Glutamatergic neuron (in vitro differentiated cells): Measurements from ENCODE around the gene ERBIN. TPM values are rescaled to one million over a fixed set of nuclear protein-coding genes. Genes with fewer than 3 reads are reported as not detected.

Experiments used
- DNase-seq: peaks from one replicate; pipeline ENCODE4 v3.0.0; 2022
- H3K27ac Mint-ChIP-seq: one replicate; pipeline ENCODE4 v1.8.0; 2020; ENCODE audit warnings: mild to moderate bottlenecking, mixed read lengths, inconsistent platforms; ENCODE audit not compliant: unreplicated experiment
- H3K27me3 Mint-ChIP-seq: one replicate; pipeline ENCODE4 v1.8.0; 2020; ENCODE audit warnings: mild to moderate bottlenecking, moderate library complexity, mixed read lengths, inconsistent platforms; ENCODE audit not compliant: unreplicated experiment
- H3K36me3 Mint-ChIP-seq: one replicate; pipeline ENCODE4 v1.8.0; 2020; ENCODE audit warnings: mild to moderate bottlenecking, mixed read lengths, inconsistent platforms; ENCODE audit not compliant: unreplicated experiment
- H3K4me1 Mint-ChIP-seq: one replicate; pipeline ENCODE4 v1.8.0; 2020; ENCODE audit warnings: mild to moderate bottlenecking, low read depth, mixed read lengths, inconsistent platforms; ENCODE audit not compliant: unreplicated experiment
- H3K4me3 Mint-ChIP-seq: one replicate; pipeline ENCODE4 v1.8.0; 2020; ENCODE audit warnings: mild to moderate bottlenecking, mixed read lengths, inconsistent platforms; ENCODE audit not compliant: unreplicated experiment
- H3K9me3 Mint-ChIP-seq: one replicate; pipeline ENCODE4 v1.8.0; 2020; ENCODE audit warnings: mild to moderate bottlenecking, moderate library complexity, mixed read lengths, inconsistent platforms; ENCODE audit not compliant: unreplicated experiment
- total RNA-seq: library from RNA; stranded (reverse); fragmentation: NEBNext Ultra II Directional; extraction: Animal tissue kit (Norgen Biotek cat#: 25700); gene quantifications from one replicate; pipeline ENCODE4 v1.2.1, GENCODE V29; 2021; ENCODE audit not compliant: unreplicated experiment
- TF ChIP-seq, protein P1 (sequence below): fragments of 200-600 bp; sonication (generic); IDR thresholded peaks from one replicate; pipeline ENCODE4 v1.5.0; 2021; ENCODE audit not compliant: partially characterized antibody, unreplicated experiment

The ERBIN gene
- total RNA-seq, 1 donor from 2014 or later: 67.7 TPM

DNA sequence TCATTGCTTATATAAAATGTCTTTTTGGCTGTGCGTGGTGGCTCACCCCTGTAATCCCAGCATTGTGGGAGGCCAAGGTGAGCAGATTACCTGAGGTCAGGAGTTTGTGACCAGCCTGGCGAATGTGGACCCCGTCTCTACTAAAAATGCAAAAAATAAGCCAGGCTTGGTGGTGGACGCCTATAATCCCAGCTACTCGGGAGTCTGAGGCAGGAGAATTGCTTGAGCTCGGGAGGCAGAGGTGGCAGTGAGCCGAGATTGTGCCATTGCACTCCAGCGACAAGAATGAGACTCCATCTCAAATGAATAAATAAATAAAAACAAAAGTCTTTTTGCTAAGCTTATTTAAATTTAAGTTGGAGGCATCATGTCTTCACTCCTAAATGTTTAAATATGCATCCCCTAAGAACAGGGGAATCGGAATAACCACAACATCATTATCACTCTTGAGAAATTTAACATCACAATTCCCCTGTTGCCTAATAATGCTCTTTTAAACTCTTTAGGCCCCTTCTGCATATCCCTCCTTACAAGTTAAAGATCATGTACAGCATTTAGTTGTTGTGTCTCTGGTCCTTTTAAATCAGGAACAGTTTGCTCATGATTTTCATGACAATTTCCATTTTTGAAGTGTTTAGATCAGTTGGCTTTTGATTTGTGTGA is 72.8 kb downstream of the ERBIN start:
- peaks cover 2% of the 10 kb centered on the region for H3K4me1 Mint-ChIP-seq
- H3K4me3 Mint-ChIP-seq: no peak overlapping the region
- peaks cover 3% of the 10 kb centered on the region for H3K9me3 Mint-ChIP-seq
- no peak overlapping the region for H3K27ac Mint-ChIP-seq
- H3K27me3 Mint-ChIP-seq: peaks cover 2% of the 10 kb centered on the region
- no peak for DNase-seq
- no peaks in the 10 kb centered on the region for H3K36me3 Mint-ChIP-seq
- TF ChIP-seq, protein P1, sequence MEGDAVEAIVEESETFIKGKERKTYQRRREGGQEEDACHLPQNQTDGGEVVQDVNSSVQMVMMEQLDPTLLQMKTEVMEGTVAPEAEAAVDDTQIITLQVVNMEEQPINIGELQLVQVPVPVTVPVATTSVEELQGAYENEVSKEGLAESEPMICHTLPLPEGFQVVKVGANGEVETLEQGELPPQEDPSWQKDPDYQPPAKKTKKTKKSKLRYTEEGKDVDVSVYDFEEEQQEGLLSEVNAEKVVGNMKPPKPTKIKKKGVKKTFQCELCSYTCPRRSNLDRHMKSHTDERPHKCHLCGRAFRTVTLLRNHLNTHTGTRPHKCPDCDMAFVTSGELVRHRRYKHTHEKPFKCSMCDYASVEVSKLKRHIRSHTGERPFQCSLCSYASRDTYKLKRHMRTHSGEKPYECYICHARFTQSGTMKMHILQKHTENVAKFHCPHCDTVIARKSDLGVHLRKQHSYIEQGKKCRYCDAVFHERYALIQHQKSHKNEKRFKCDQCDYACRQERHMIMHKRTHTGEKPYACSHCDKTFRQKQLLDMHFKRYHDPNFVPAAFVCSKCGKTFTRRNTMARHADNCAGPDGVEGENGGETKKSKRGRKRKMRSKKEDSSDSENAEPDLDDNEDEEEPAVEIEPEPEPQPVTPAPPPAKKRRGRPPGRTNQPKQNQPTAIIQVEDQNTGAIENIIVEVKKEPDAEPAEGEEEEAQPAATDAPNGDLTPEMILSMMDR: no peak

DNA sequence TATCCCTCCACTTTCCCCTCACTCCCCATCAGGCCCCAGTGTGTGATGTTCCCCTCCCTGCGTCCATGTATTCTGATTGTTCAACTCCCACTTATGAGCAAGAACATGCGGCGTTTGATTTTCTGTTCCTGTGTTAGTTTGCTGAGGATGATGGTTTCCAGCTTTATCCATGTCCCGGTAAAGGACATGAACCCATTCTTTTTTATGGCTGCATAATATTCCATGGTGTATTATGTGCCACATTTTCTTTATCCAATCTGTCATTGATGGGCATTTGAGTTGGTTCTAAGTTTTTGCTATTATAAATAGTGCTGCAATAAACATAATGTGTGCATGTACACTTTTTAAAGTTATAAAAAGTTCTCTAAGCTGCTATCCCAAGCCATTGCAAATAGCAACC is 75.6 kb downstream of the ERBIN start:
- peaks cover 5% of the 10 kb centered on the region for H3K27me3 Mint-ChIP-seq
- H3K4me3 Mint-ChIP-seq: no peak overlapping the region
- TF ChIP-seq, protein P1: no peak
- no peaks in the 10 kb centered on the region for H3K4me1 Mint-ChIP-seq
- H3K9me3 Mint-ChIP-seq: peaks cover 3% of the 10 kb centered on the region
- H3K27ac Mint-ChIP-seq: no peak overlapping the region
- DNase-seq: no peak
- H3K36me3 Mint-ChIP-seq: peaks cover 15% of the 10 kb centered on the region

DNA sequence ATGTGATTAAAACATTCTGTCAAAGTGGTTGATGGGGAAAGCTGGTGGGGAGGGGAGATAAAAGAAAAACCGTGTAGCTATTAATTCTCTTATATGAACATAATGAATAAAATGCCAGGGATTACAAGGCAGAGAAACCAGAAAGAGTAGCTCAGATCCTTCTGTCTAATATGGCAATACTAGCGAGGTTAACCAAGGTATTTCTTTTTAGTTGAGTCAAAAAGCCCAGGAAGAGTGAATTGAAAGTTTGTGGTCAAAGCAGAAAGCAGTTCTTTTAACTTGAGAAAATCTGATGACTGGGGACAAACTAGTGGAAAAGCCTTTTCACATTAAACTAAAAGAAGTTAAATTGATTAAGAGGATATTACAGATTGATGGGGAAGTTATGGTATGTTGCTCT is 76.0 kb downstream of the ERBIN start:
- H3K27me3 Mint-ChIP-seq: peaks cover 5% of the 10 kb centered on the region
- H3K27ac Mint-ChIP-seq: no peak overlapping the region
- no peaks in the 10 kb centered on the region for H3K4me1 Mint-ChIP-seq
- no peak for DNase-seq
- no peak overlapping the region for H3K4me3 Mint-ChIP-seq
- peaks cover 3% of the 10 kb centered on the region for H3K9me3 Mint-ChIP-seq
- H3K36me3 Mint-ChIP-seq: peaks cover 15% of the 10 kb centered on the region
- TF ChIP-seq, protein P1: no peak

DNA sequence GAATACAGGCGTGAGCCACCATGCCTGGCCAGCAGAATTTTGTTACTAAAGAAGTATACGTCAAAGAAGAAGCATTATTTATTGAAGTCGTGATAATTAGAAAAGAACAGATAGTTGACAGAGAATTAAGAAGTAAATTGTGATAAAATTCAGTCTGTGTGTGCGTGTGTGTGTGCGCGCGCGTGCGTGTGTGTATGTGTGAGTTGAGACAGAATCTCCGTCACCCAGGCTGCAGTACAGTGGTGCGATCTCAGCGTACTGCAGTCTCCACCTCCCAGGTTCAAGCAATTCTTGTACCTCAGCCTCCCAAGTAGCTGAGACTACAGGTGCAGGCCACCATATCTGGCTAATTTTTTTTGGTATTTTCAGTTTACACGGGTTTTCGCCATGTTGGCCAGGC is 77.8 kb downstream of the ERBIN start:
- Mint-ChIP-seq H3K27me3 (peaks cover 2% of the 10 kb centered on the region), H3K4me3 (no peak overlapping the region), H3K4me1 (peaks cover 2% of the 10 kb centered on the region), H3K27ac (no peak overlapping the region), H3K9me3 (peaks cover 3% of the 10 kb centered on the region), H3K36me3 (peaks cover 15% of the 10 kb centered on the region)
- TF ChIP-seq, protein P1: no peak
- DNase-seq: no peak

DNA sequence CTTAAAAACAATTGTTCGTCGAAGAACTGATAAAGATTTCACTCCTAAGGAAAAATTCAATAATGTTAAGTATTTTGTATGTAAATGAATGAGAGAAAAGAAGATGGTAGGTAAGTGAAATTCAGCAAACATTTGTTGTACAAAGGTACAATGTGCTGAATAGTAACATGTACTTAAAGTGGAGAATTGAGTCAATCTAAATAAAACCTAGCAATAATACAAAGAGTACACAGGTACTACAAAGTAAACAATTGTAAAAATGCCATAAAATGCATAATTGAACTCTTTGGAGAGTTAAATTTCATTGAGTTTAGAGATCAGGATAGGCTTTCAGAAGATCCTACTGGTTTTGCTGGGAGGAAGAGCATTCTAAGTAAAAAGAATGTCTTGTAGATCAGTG is 82.9 kb downstream of the ERBIN start:
- Mint-ChIP-seq H3K27me3 (peaks cover 2% of the 10 kb centered on the region), H3K36me3 (peaks cover 15% of the 10 kb centered on the region), H3K27ac (no peak overlapping the region), H3K4me1 (peaks cover 2% of the 10 kb centered on the region), H3K9me3 (peaks cover 2% of the 10 kb centered on the region), H3K4me3 (no peak overlapping the region)
- TF ChIP-seq, protein P1: no peak
- DNase-seq: no peak
